CD14-positive monocyte (primary cell): ENCODE data around the gene CAMTA1. TPM values are rescaled to one million over a fixed set of nuclear protein-coding genes. Genes with fewer than 3 reads are reported as not detected.

ENCODE experiments used
- DNase-seq, 3 donors: peaks; one replicate each; pipeline ENCODE4 v3.0.0-alpha.2; 2011 to 2022
- H2AFZ ChIP-seq: 2 replicates; pipeline ENCODE4 v1.6.0; 2012; ENCODE audit warnings: mild to moderate bottlenecking, low read depth, low read length, inconsistent platforms; ENCODE audit not compliant: insufficient read depth, poor library complexity, severe bottlenecking
- H3K27ac ChIP-seq, 2 donors: 1 replicate in 1 of 2; 2 replicates in 1 of 2; pipeline ENCODE4 v1.5.1; 2012 to 2013; ENCODE audit warnings: low read length in 2 of 2, control low read depth in 1 of 2, inconsistent platforms in 1 of 2, low read depth in 1 of 2, mild to moderate bottlenecking in 1 of 2
- H3K27me3 ChIP-seq, 2 donors: one replicate each; pipeline versions ENCODE4 v1.6.0 to v1.6.1; 2011 to 2013; ENCODE audit warnings: low read length in 2 of 2; ENCODE audit not compliant: control insufficient read depth in 2 of 2, insufficient read depth in 2 of 2
- H3K36me3 ChIP-seq, 2 donors: replicated peaks in 1 of 2; 1 replicate in 1 of 2; 2 replicates in 1 of 2; pipeline versions ENCODE4 v1.5.1 to v1.6.1; 2012 to 2013; ENCODE audit warnings: low read length in 2 of 2, control low read depth in 1 of 2, inconsistent platforms in 1 of 2, mild to moderate bottlenecking in 1 of 2; ENCODE audit not compliant: insufficient read depth in 2 of 2, control insufficient read depth in 1 of 2
- H3K4me1 ChIP-seq, 2 donors: 1 replicate in 1 of 2; 2 replicates in 1 of 2; pipeline versions ENCODE4 v1.5.1 to v1.6.1; 2012 to 2013; ENCODE audit warnings: low read length in 2 of 2, control low read depth in 1 of 2, inconsistent platforms in 1 of 2, mild to moderate bottlenecking in 1 of 2, moderate library complexity in 1 of 2; ENCODE audit not compliant: insufficient read depth in 2 of 2, control insufficient read depth in 1 of 2
- H3K4me2 ChIP-seq: replicated peaks from 2 replicates; pipeline ENCODE3; 2012; ENCODE audit warnings: low read length, moderate library complexity, mild to moderate bottlenecking; ENCODE audit not compliant: poor library complexity, severe bottlenecking; ENCODE audit errors: extremely low read depth
- H3K4me3 ChIP-seq, 3 experiments: fragments of 200-600 bp in 1 of 3; sonication (generic) in 1 of 3; replicated peaks in 1 of 3; 1 replicate in 2 of 3; 2 replicates in 1 of 3; pipeline ENCODE4 v1.5.1; 2011 to 2013; ENCODE audit warnings: low read length in 3 of 3, mild to moderate bottlenecking in 3 of 3, control low read depth in 2 of 3, low read depth in 2 of 3, inconsistent platforms in 1 of 3, moderate library complexity in 1 of 3
- H3K79me2 ChIP-seq: 2 replicates; pipeline ENCODE4 v1.6.0; 2012; ENCODE audit warnings: mild to moderate bottlenecking, control low read depth, inconsistent platforms, low read length, moderate library complexity; ENCODE audit not compliant: insufficient read depth
- H3K9ac ChIP-seq: 2 replicates; pipeline ENCODE4 v1.6.0; 2017; ENCODE audit warnings: low read length, mild to moderate bottlenecking; ENCODE audit not compliant: insufficient read depth, poor library complexity, severe bottlenecking
- H3K9me3 ChIP-seq, 2 donors: replicated peaks in 1 of 2; 1 replicate in 1 of 2; 2 replicates in 1 of 2; pipeline versions ENCODE4 v1.5.1 to v1.6.1; 2012 to 2013; ENCODE audit warnings: low read length in 2 of 2, control low read depth in 1 of 2; ENCODE audit not compliant: control insufficient read depth in 1 of 2, insufficient read depth in 1 of 2
- H4K20me1 ChIP-seq: 2 replicates; pipeline ENCODE4 v1.6.0; 2012; ENCODE audit warnings: mild to moderate bottlenecking, low read length, control low read depth, moderate library complexity; ENCODE audit not compliant: insufficient read depth
- H3K27ac Mint-ChIP-seq, 7 donors: one replicate each; pipeline ENCODE4 v1.8.0; 2020; ENCODE audit warnings: mild to moderate bottlenecking in 7 of 7, mixed read lengths in 7 of 7, moderate library complexity in 6 of 7, inconsistent platforms in 2 of 7
- H3K27me3 Mint-ChIP-seq, 3 donors: one replicate each; pipeline ENCODE4 v1.8.0; 2021 to 2022; ENCODE audit warnings: low read depth in 3 of 3, mild to moderate bottlenecking in 3 of 3, mixed read lengths in 3 of 3, moderate library complexity in 3 of 3, inconsistent platforms in 1 of 3
- H3K36me3 Mint-ChIP-seq, 2 donors: one replicate each; pipeline ENCODE4 v1.8.0; 2020; ENCODE audit warnings: mixed read lengths in 2 of 2, inconsistent platforms in 1 of 2, mild to moderate bottlenecking in 1 of 2
- H3K4me1 Mint-ChIP-seq: one replicate; pipeline ENCODE4 v1.8.0; 2020; ENCODE audit warnings: mild to moderate bottlenecking, mixed read lengths
- H3K4me3 Mint-ChIP-seq, 2 donors: one replicate each; pipeline ENCODE4 v1.8.0; 2020; ENCODE audit warnings: mild to moderate bottlenecking in 2 of 2, mixed read lengths in 2 of 2, moderate library complexity in 1 of 2
- H3K9me3 Mint-ChIP-seq, 7 donors: one replicate each; pipeline ENCODE4 v1.8.0; 2020 to 2022; ENCODE audit warnings: mixed read lengths in 7 of 7, mild to moderate bottlenecking in 6 of 7, moderate library complexity in 6 of 7, inconsistent platforms in 2 of 7
- WGBS: methylation state at CpG from one replicate; pipeline ENCODE4 v1.1.5; 2013; ENCODE audit warnings: missing lambda C conversion rate; ENCODE audit not compliant: insufficient coverage; 5-methylcytosine and 5-hydroxymethylcytosine counted together
- intact Hi-C, 2 donors: fragments of 100-400 bp; cut with micrococcal nuclease; formaldehyde crosslinking; loops; one replicate each; pipeline versions ENCODE4 v1.15.0 to v1.15.1; 2023
- polyA plus RNA-seq, 3 donors: library from polyadenylated mRNA; depleted of rRNA in 1 of 3; unstranded in 2 of 3; stranded (reverse) in 1 of 3; fragments of 300-500 nt in 2 of 3; fragments of >200 nt in 1 of 3; fragmentation: Illumina TruSeq in 2 of 3; gene quantifications; 1 replicate in 2 of 3; 2 replicates in 1 of 3; pipeline ENCODE4 v1.2.3, GENCODE V29; 2012 to 2021
- TF ChIP-seq, protein P1 (sequence below): fragments of 200-600 bp; IDR thresholded peaks from one replicate; pipeline ENCODE4 v1.8.0; 2022; ENCODE audit warnings: antibody characterized with exemption, mild to moderate bottlenecking

Gene CAMTA1
- polyA plus RNA-seq, 3 donors, result 52.0 to 89.6 (median 78.3) TPM

DNA sequence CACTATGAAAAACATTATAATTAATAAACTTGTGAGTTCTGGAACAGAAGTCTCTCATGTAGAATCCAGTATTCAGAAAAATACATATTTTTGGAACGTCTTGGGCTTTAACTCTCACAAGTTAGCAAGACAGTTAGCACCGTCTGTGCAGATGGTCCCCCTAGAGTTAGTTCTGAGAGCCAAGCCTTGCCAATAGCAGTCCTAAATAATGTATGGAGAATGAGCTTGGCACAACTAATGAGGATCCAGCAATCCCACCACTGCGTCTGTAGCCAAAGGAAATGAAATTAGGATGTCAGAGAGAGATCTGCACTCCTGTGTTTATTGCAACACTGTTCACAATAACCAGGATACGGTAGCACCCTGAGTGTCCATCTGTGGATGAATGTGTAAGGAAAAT lies 931.3 kb downstream of the CAMTA1 start:
- Mint-ChIP-seq H3K9me3 (no peaks in the 10 kb centered on the region), H3K4me3 (no peak overlapping the region), H3K27me3 (peaks cover 0 to 4% (median 3%) of the 10 kb centered on the region in 3 donors), H3K36me3 (no peaks in the 10 kb centered on the region), H3K4me1 (no peaks in the 10 kb centered on the region), H3K27ac (no peak overlapping the region)
- no peak overlapping the region for H3K27ac ChIP-seq
- H3K9me3 ChIP-seq, result no peaks in the 10 kb centered on the region
- DNase-seq, result no peak
- H3K79me2 ChIP-seq, result no peaks in the 10 kb centered on the region
- no peaks in the 10 kb centered on the region for H3K4me1 ChIP-seq
- no peak overlapping the region for H2AFZ ChIP-seq
- intact Hi-C loops, result no loop called here
- no peak overlapping the region for H3K4me2 ChIP-seq
- WGBS, result 100% methylated on average over 2 of the region's 4 CpGs
- H4K20me1 ChIP-seq, result no peaks in the 10 kb centered on the region
- H3K9ac ChIP-seq, result no peak overlapping the region
- TF ChIP-seq, protein P1, sequence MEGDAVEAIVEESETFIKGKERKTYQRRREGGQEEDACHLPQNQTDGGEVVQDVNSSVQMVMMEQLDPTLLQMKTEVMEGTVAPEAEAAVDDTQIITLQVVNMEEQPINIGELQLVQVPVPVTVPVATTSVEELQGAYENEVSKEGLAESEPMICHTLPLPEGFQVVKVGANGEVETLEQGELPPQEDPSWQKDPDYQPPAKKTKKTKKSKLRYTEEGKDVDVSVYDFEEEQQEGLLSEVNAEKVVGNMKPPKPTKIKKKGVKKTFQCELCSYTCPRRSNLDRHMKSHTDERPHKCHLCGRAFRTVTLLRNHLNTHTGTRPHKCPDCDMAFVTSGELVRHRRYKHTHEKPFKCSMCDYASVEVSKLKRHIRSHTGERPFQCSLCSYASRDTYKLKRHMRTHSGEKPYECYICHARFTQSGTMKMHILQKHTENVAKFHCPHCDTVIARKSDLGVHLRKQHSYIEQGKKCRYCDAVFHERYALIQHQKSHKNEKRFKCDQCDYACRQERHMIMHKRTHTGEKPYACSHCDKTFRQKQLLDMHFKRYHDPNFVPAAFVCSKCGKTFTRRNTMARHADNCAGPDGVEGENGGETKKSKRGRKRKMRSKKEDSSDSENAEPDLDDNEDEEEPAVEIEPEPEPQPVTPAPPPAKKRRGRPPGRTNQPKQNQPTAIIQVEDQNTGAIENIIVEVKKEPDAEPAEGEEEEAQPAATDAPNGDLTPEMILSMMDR, result no peak
- H3K27me3 ChIP-seq, result no peaks in the 10 kb centered on the region
- H3K36me3 ChIP-seq, result no peaks in the 10 kb centered on the region
- no peak overlapping the region for H3K4me3 ChIP-seq

DNA sequence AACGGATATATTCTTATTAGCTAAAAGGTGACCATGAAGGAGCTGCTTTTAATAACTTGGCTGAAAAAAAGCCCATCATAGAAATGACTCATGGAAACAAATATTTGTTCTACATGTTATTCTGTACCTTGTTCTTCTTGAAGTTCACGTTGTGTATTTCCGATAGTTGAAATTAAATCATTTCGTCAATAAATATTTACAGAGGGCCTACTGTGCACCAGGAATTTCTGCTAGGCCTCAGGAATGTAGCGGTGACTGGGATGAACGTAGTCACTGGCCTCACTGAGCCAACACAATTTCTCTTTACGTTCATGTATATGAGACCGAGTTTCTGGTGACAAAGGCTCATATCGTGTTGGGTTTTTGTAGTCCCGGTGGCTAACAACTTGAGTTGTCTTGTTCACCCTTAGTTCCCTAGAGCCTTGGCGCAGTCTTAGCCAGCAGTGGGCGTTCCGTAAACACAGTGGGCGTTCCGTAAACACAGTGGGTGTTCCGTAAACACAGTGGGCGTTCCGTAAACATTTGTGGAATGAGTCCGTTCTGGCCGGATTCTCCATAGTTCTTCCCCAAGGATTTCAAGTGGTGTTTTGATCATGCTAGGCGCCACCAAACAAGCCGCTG lies 932.6 kb downstream of the CAMTA1 start:
- H3K4me3 ChIP-seq, result no peak overlapping the region
- Mint-ChIP-seq H3K27ac (no peak overlapping the region), H3K36me3 (no peaks in the 10 kb centered on the region), H3K9me3 (no peaks in the 10 kb centered on the region), H3K4me3 (no peak overlapping the region), H3K4me1 (no peaks in the 10 kb centered on the region), H3K27me3 (peaks cover 0 to 4% (median 2%) of the 10 kb centered on the region in 3 donors)
- TF ChIP-seq, protein P1, result no peak
- intact Hi-C loops, result no loop called here
- no peak overlapping the region for H3K27ac ChIP-seq
- H2AFZ ChIP-seq, result no peak overlapping the region
- no peaks in the 10 kb centered on the region for H3K79me2 ChIP-seq
- H3K27me3 ChIP-seq, result no peaks in the 10 kb centered on the region
- no peaks in the 10 kb centered on the region for H3K36me3 ChIP-seq
- H3K9me3 ChIP-seq, result no peaks in the 10 kb centered on the region
- H3K4me1 ChIP-seq, result no peaks in the 10 kb centered on the region
- WGBS, result 98% methylated on average over 20 of the region's 22 CpGs
- H4K20me1 ChIP-seq, result no peaks in the 10 kb centered on the region
- no peak for DNase-seq
- H3K4me2 ChIP-seq, result no peak overlapping the region
- no peak overlapping the region for H3K9ac ChIP-seq
